ENCODE results near the gene STXBP6.

The STXBP6 gene

DNA sequence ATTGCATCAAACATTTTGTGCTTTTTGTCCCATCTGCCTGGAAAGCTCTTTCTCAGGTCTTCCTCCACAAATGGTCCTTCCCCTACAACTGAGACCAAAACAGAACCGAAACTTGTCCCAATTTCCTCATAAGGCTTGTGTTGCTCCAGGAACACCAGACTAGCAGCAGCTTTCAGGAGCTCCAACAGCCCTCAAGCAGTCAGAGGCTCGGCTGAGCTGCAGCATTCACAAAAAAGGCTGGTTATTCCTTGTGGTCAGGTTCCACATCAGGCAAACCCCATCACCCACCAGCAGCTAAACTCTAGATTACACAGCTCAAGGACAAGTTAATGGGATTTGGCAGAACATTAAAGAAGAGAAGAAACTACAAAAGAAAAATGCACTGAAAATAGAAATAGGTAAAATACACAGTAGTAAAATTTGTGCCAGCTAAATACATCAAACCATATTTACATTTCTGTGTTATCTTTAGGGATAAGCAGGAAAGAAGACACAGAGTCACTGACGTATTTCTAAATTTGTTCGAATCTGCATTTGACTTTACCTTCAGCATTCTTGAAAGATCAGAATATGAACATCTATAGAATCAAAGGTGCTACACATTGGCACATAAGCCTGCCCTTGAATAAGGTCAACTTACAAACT, 141.2 kb downstream of the STXBP6 start:
- H3K4me1 ChIP-seq (ENCODE audit: control insufficient read depth, low read length), result no peaks in the 10 kb centered on the region
- H3K4me3 ChIP-seq (ENCODE audit: low read length), result no peak overlapping the region
- no peaks in the 10 kb centered on the region for H3K79me2 ChIP-seq (ENCODE audit: control insufficient read depth, low read length)
- H4K20me1 ChIP-seq (ENCODE audit: control insufficient read depth, insufficient read depth, low read depth, low read length), result no peaks in the 10 kb centered on the region
- H3K36me3 ChIP-seq (ENCODE audit: control insufficient read depth, low read length), result no peaks in the 10 kb centered on the region
- H3K27me3 ChIP-seq (ENCODE audit: control insufficient read depth, low read length), result peaks cover 6% of the 10 kb centered on the region; the same call in 1 of the 2 replicates
- H3K4me2 ChIP-seq (ENCODE audit: low read length), result no peak overlapping the region
- H3K27ac ChIP-seq (ENCODE audit: low read depth, low read length), result no peak overlapping the region
- TF ChIP-seq EZH2phosphoT487 (IDR thresholded peaks at IDR 0.05; ENCODE audit: borderline replicate concordance, low read length) (no peak), CTCF (IDR thresholded peaks at IDR 0.05; ENCODE audit: low read depth, low read length, poor library complexity, severe bottlenecking) (no peak)
- H3F3A ChIP-seq (ENCODE audit: control insufficient read depth, insufficient read depth), result no peaks in the 10 kb centered on the region
- H3K9me2 ChIP-seq (replicated peaks; ENCODE audit: control insufficient read depth, low read length), result no peaks in the 10 kb centered on the region
- no peaks in the 10 kb centered on the region for H3K9me3 ChIP-seq (ENCODE audit: control insufficient read depth, insufficient read depth, low read length)

DNA sequence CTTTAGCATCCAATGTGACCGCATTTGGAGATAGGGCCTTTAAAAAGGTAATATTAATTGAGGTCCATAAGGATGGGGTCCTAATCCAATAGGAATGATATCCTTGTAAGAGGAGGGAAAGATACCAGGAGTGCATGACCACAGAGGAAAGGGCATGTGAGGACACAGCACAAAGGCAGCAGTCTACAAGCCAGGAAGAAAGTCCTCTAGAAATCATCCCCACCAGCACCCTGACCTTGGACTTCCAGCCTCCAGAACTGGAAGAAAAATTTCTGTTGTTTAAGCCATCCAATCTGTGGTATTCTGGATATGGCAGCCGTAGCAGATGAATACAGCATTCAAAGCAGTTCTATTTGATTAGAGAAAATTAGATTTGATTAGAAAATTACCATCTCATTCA, 145.4 kb downstream of the STXBP6 start:
- no peaks in the 10 kb centered on the region for H3K4me1 ChIP-seq (ENCODE audit: control insufficient read depth, low read length)
- H3K79me2 ChIP-seq (ENCODE audit: control insufficient read depth, low read length), result no peaks in the 10 kb centered on the region
- no peak overlapping the region for H3K4me3 ChIP-seq (ENCODE audit: low read length)
- peaks cover 6% of the 10 kb centered on the region; the same call in 1 of the 2 replicates for H3K27me3 ChIP-seq (ENCODE audit: control insufficient read depth, low read length)
- H3K27ac ChIP-seq (ENCODE audit: low read depth, low read length), result no peak overlapping the region
- H3K9me2 ChIP-seq (replicated peaks; ENCODE audit: control insufficient read depth, low read length), result no peaks in the 10 kb centered on the region
- TF ChIP-seq CTCF (IDR thresholded peaks at IDR 0.05; ENCODE audit: low read depth, low read length, poor library complexity, severe bottlenecking) (no peak), EZH2phosphoT487 (IDR thresholded peaks at IDR 0.05; ENCODE audit: borderline replicate concordance, low read length) (no peak)
- H3F3A ChIP-seq (ENCODE audit: control insufficient read depth, insufficient read depth), result no peaks in the 10 kb centered on the region
- H4K20me1 ChIP-seq (ENCODE audit: control insufficient read depth, insufficient read depth, low read depth, low read length), result no peaks in the 10 kb centered on the region
- no peak overlapping the region for H3K4me2 ChIP-seq (ENCODE audit: low read length)
- no peaks in the 10 kb centered on the region for H3K9me3 ChIP-seq (ENCODE audit: control insufficient read depth, insufficient read depth, low read length)
- H3K36me3 ChIP-seq (ENCODE audit: control insufficient read depth, low read length), result no peaks in the 10 kb centered on the region

- H3K79me2 ChIP-seq (ENCODE audit: control insufficient read depth, low read length), result no peaks in the 10 kb centered on the region
- H3K27me3 ChIP-seq (ENCODE audit: control insufficient read depth, low read length), result peaks cover 6% of the 10 kb centered on the region; the same call in 1 of the 2 replicates
- H3K4me2 ChIP-seq (ENCODE audit: low read length), result no peak overlapping the region
- H3K36me3 ChIP-seq (ENCODE audit: control insufficient read depth, low read length), result no peaks in the 10 kb centered on the region
- H3K4me3 ChIP-seq (ENCODE audit: low read length), result no peak overlapping the region
- H3K27ac ChIP-seq (ENCODE audit: low read depth, low read length), result no peak overlapping the region
- TF ChIP-seq EZH2phosphoT487 (IDR thresholded peaks at IDR 0.05; ENCODE audit: borderline replicate concordance, low read length) (no peak), CTCF (IDR thresholded peaks at IDR 0.05; ENCODE audit: low read depth, low read length, poor library complexity, severe bottlenecking) (no peak)
- no peaks in the 10 kb centered on the region for H3F3A ChIP-seq (ENCODE audit: control insufficient read depth, insufficient read depth)
- H3K9me2 ChIP-seq (replicated peaks; ENCODE audit: control insufficient read depth, low read length), result no peaks in the 10 kb centered on the region
- H4K20me1 ChIP-seq (ENCODE audit: control insufficient read depth, insufficient read depth, low read depth, low read length), result no peaks in the 10 kb centered on the region
- no peaks in the 10 kb centered on the region for H3K9me3 ChIP-seq (ENCODE audit: control insufficient read depth, insufficient read depth, low read length)
- H3K4me1 ChIP-seq (ENCODE audit: control insufficient read depth, low read length), result no peaks in the 10 kb centered on the region
Measured at GRCh38 chr14:24903337-24903736, 146.6 kb downstream of the STXBP6 start.
